Skin epidermis (tissue), 12 donors: ENCODE results near the gene NAT8.
"Not testable (repeated sequence)": the region's sequence is repeated elsewhere in the genome, so short reads cannot be mapped to it uniquely, and the experiment has no call there.

Experiments used
- H3K27ac ChIP-seq, 21 experiments: fragments of 200-600 bp; sonication (generic) in 11 of 21; one replicate each; pipeline ENCODE4 v1.5.0; 2020; ENCODE audit warnings: mild to moderate bottlenecking in 3 of 21, inconsistent platforms in 2 of 21, moderate library complexity in 2 of 21
- H3K4me3 ChIP-seq, 7 experiments: fragments of 200-600 bp; sonication (generic) in 2 of 7; one replicate each; pipeline ENCODE4 v1.5.0; 2020; ENCODE audit warnings: inconsistent platforms in 2 of 7, mild to moderate bottlenecking in 2 of 7, moderate library complexity in 1 of 7

Gene NAT8

GRCh38 chr2:73642338-73643018, at the start of gene NAT8:
NAT8 (minus strand) TSS chr2:73642422; CDS start chr2:73641628, 794 bp downstream.
- Histone ChIP-seq H3K4me3 (no peak within 1 kb of the TSS), H3K27ac (no peak within 1 kb of the TSS)

DNA sequence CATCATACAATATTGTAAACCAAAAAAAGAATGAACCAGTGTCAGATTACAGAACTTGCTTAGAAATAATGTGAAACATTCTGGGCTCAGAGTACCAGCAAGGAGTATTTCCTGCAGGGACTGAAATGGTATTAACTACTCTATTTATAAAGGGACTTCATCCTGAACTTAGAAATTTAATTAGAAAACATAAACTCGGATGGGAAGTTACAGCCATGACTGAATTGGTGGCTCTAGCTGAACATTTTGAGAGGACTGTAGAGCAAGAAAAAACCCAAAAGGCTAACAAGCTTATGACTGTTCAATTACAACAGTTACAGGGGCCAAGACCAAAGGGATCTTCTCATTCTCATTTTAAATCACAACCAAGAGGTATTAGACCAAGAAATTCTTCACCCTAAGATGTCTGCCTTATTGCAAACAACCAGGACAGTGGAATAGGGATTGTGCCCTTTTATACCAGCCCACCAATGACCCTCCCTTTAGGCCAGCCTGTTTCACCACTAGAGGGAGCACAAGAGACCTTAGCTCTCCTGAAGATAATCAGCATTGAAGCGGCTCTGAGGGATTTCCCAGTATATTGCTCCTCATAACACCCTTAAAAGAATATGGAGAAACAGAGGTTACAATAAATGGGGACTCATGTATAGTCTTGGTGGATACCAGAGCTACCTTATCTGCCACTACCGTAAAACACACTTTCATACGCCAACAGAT, 48.3 kb upstream of the NAT8 start:
- H3K27ac ChIP-seq, H3K4me3 ChIP-seq: not testable (repeated sequence)

- H3K27ac ChIP-seq, H3K4me3 ChIP-seq: not testable (repeated sequence)
Measured at GRCh38 chr2:73688494-73688893, 46.3 kb upstream of the NAT8 start.

DNA sequence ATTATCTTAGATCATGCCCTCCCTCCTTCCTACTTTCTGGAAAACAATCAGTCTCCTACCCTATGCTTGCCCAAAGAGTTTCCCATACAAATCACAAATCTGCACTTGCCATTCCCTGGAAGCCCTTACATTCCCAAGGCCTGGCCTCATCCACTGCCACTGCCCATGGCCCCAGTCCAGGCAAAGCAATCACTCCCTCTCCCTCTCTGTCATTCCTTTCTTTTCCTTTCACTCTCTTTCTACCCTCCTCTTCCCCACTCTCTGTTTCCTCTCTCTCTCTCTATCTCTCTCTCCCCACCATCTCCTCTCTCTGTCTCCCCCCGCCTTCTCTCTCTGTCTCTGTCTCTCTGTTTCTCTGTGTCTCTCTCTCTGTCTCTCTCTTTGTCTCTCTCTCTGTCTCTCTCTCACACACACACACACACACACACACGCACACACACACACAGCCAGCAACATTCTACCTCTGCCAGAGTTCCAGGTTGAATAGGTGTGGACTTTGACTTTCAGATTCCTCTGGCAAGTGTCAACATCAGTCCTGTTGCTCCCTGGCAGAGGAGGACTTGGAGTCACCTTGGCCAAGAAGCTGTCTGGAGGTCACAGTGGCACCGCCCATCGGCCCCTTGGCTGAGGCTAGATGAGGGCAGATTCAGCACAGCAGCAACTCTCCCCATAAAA, 43.7 kb upstream of the NAT8 start:
- Histone ChIP-seq H3K4me3 (no peak overlapping the region), H3K27ac (no peak overlapping the region)

- not testable (repeated sequence) for H3K27ac ChIP-seq, H3K4me3 ChIP-seq
Measured at GRCh38 chr2:73684905-73685304, 42.7 kb upstream of the NAT8 start.

DNA sequence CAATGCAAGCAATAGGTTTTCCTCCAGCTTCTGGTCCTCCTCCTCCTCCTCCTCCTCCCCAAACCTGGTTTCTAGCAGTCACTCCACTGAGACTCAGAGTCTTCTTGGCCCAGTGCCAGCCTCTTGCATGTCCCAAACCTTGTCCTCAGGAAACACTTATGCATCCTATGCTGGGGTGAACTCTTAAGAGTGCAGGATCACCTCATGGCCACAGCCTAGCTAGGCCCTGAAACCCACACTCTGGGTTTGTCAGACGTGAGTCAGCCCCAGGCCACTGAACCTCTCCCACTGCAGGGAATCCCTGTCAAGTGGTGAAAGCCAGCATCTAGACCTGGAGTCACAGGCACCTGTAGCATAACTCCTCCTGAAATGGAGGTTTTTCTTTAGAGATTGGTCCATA, 42.1 kb upstream of the NAT8 start:
- H3K27ac ChIP-seq, H3K4me3 ChIP-seq: not testable (repeated sequence)

- H3K4me3 ChIP-seq, H3K27ac ChIP-seq: not testable (repeated sequence)
Measured at GRCh38 chr2:73679951-73680571, 37.8 kb upstream of the NAT8 start.

- H3K27ac ChIP-seq, H3K4me3 ChIP-seq: not testable (repeated sequence)
Measured at GRCh38 chr2:73679237-73679636, 37.0 kb upstream of the NAT8 start.

GRCh38 chr2:73678008-73678407, 35.8 kb upstream of the NAT8 start:
- not testable (repeated sequence) for H3K27ac ChIP-seq, H3K4me3 ChIP-seq

- not testable (repeated sequence) for H3K27ac ChIP-seq, H3K4me3 ChIP-seq
Measured at GRCh38 chr2:73676211-73676610, 34.0 kb upstream of the NAT8 start.

- H3K4me3 ChIP-seq, H3K27ac ChIP-seq: not testable (repeated sequence)
Measured at GRCh38 chr2:73674696-73675157, 32.5 kb upstream of the NAT8 start.

DNA sequence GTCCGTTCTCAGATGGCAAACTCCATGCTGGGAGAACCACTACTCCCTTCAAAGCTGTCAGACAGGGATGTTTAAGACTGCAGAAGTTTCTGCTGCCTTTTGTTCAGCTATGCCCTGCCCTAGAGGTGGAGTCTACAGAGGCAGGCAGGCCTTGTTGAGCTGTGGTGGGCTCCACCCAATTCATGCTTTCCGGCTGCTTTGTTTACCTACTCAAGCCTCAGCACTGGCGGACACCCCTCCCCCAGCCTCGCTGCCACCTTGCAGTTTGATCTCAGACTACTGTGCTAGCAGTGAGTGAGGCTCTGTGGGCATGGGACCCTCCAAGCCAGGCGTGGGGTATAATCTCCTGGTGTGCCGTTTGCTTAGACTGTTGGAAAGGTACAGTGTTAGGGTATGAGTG, 27.8 kb upstream of the NAT8 start:
- H3K4me3 ChIP-seq = not testable (repeated sequence)

GRCh38 chr2:73667239-73667638, 25.0 kb upstream of the NAT8 start:
- H3K27ac ChIP-seq = not testable (repeated sequence)

More for the DNA sequence above, 27.8 kb upstream of the NAT8 start:
- H3K27ac ChIP-seq = not testable (repeated sequence)

DNA sequence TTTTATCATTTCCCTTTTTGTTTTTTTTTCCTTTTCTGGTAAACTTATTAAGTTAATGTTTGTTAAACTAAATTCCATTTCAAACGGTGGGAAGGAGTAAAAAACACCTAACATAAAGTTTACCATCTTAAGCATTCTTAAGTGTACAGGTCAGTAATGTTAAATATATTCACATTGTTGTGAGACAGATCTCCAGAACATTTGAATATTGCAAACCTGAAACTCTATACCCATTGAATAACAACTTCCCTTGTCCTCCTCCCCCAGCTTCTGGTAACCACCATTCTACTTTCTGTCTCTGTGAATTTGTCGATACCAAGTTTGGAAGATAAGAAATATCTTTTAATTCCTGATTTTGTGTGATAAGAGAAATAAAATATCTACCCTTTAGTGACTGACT, 12.0 kb upstream of the NAT8 start:
- no peak overlapping the region for H3K4me3 ChIP-seq
- no peak overlapping the region for H3K27ac ChIP-seq

More at GRCh38 chr2:73667239-73667638, 25.0 kb upstream of the NAT8 start:
- H3K4me3 ChIP-seq = not testable (repeated sequence)

DNA sequence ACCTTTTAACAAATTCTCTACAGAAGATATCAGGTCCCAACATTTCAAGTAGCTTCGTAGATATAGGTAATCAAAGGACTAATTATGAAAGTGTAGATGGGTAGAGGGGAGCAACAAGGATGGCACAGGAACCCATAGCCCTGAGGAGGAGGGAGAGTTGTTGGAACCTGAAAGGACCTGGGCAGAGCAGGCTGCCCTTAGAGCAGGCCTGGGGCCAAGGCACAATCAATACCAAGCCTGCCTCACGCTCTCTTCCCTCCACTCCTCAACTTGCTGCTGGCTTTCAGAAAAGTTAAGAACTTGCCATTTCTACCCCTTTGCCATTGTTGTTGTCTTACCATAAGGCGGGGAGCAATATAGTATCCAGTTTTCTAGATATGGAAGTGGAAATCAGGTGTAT, 10.1 kb upstream of the NAT8 start:
- no peak overlapping the region for H3K27ac ChIP-seq
- no peak overlapping the region for H3K4me3 ChIP-seq

DNA sequence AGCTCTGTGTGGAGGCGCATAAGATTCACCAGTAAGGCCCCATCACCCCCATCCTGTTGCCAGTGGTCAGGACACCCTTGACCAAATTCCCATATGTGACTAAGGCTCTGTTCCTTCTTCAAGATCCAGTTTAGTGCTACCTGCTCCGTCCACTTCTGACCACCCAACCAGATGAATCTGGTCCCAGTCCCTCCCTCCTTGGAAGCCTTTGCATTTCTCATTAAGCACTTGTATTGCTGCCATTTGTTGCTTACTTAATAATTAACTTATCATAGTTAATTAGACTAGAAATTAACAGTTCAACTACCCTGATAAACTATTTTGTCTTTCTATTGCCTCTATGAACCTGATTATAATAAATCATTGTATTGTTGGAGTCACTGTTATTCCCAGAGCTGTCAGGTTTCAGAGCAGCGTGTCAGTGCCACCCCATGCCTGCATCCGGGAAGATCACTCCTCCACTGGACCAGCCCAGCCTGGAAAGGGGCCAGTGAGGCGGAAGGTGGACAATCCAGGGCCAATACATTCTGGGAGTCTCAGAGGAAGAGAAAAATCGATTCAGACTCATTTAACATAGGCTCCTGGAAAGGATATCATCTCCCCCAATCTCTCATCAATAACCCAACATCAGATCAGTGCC, 9.5 kb upstream of the NAT8 start:
- Histone ChIP-seq H3K27ac (no peak overlapping the region), H3K4me3 (no peak overlapping the region)

- not testable (repeated sequence) for H3K4me3 ChIP-seq, H3K27ac ChIP-seq
Measured at GRCh38 chr2:73647690-73648089, 5.5 kb upstream of the NAT8 start.

- H3K27ac ChIP-seq = no peak overlapping the region
- no peak overlapping the region for H3K4me3 ChIP-seq
Measured at GRCh38 chr2:73641767-73642062, 507 bp downstream of the NAT8 start.

GRCh38 chr2:73640946-73641766, 1.1 kb downstream of the NAT8 start:
- Histone ChIP-seq H3K4me3 (no peak overlapping the region), H3K27ac (peak overlapping the region in 1 of 21 experiments; percentile 16)
